Mucosa of descending colon (tissue), 3 donors: ENCODE data around the gene POLR2L. TPM values are rescaled to one million over a fixed set of nuclear protein-coding genes. Genes with fewer than 3 reads are reported as not detected.

Source experiments
- ATAC-seq: fragments of 200-7000 bp; cut with Tn5 transposase; one replicate; pipeline ENCODE4 v1.9.1; 2020; ENCODE audit warnings: mild to moderate bottlenecking, moderate library complexity
- DNase-seq, 3 donors: peaks; one replicate each; pipeline ENCODE4 v3.0.0-alpha.2; 2020
- H3K36me3 ChIP-seq: fragments of 200-600 bp; one replicate; pipeline ENCODE4 v1.8.0; 2021; ENCODE audit warnings: low read depth, mild to moderate bottlenecking
- H3K4me1 ChIP-seq: fragments of 200-600 bp; one replicate; pipeline ENCODE4 v1.8.0; 2021; ENCODE audit warnings: low read depth, mild to moderate bottlenecking
- H3K4me3 ChIP-seq: fragments of 200-600 bp; one replicate; pipeline ENCODE4 v1.8.0; 2021; ENCODE audit warnings: mild to moderate bottlenecking
- H3K9me3 ChIP-seq: fragments of 200-600 bp; one replicate; pipeline ENCODE4 v1.8.0; 2021; ENCODE audit warnings: mild to moderate bottlenecking
- intact Hi-C, 2 donors: fragments of 100-400 bp; cut with DNase I in 1 of 2; cut with micrococcal nuclease in 1 of 2; formaldehyde crosslinking; loops; one replicate each; pipeline versions ENCODE4 v1.11.0 to v1.11.1; 2022; cut with DNase I, micrococcal nuclease
- total RNA-seq, 3 donors: library from RNA; stranded (reverse); fragmentation: NEBNext Ultra II Directional in 2 of 3; extraction: Animal tissue kit (Norgen Biotek cat#: 25700) in 2 of 3; gene quantifications; one replicate each; pipeline versions ENCODE4 v1.2.1 to v1.2.4, GENCODE V29; 2021 to 2023
- TF ChIP-seq, protein P1 (sequence below): fragments of 200-600 bp; IDR thresholded peaks from one replicate; pipeline ENCODE4 v1.8.0; 2022; ENCODE audit warnings: antibody characterized with exemption, mild to moderate bottlenecking
- donor health status: DM: no; HTN: no; CAD: no; lungs with moderate emphysema.
- donor health status: DM: no; HTN: no; CAD: no.
- donor health status: DM: no; HTN: yes; CAD: no.

The POLR2L gene
- total RNA-seq, 3 donors from 2014 or later, result 67.1 to 86.8 (median 82.1) TPM

DNA sequence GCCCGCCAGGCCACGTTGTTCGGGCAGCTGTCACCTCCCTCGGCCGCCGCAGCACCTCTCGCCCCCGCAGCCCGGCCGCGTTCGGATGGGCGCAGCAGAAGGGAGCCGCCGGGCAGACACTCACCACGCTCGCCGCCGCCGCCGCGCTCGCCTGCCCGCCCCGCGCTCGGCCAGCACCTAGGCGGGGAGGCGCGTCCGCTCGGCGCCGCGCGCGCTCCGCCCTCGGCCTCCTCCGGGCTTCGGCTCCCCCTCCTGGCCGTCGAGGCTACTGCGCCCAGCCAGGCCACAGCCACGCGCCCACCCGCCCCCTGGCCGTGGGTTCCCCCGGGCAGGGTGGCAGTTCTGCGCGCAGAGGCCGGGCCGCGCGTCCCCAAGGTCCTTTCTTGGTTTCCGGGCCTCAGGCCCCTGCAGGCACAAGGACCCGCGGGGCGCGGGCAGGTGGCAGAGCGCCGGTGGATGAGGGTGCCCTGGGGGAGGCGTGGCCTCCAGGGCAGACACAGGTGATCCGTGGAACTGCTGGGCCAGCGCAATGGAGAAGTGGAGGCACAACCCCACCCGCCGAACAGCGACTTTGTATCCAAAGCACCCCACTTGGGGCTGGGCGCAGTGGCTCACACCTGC lies 44.1 kb downstream of the POLR2L start, which contains the start of gene SLC25A22:
SLC25A22 (minus strand) TSS at position 189 of the 621 bp plus-strand sequence. CDS start 3,275 bp downstream, outside the sequence.
- Histone ChIP-seq H3K9me3 (no peaks in the 10 kb centered on the region), H3K4me3 (peak within 1 kb of the TSS; percentile 51), H3K36me3 (no peaks in the 10 kb centered on the region), H3K4me1 (peaks cover 27% of the 10 kb centered on the region)
- DNase-seq, result peak; percentile 85 to 90 (median 87)
- TF ChIP-seq, protein P1, sequence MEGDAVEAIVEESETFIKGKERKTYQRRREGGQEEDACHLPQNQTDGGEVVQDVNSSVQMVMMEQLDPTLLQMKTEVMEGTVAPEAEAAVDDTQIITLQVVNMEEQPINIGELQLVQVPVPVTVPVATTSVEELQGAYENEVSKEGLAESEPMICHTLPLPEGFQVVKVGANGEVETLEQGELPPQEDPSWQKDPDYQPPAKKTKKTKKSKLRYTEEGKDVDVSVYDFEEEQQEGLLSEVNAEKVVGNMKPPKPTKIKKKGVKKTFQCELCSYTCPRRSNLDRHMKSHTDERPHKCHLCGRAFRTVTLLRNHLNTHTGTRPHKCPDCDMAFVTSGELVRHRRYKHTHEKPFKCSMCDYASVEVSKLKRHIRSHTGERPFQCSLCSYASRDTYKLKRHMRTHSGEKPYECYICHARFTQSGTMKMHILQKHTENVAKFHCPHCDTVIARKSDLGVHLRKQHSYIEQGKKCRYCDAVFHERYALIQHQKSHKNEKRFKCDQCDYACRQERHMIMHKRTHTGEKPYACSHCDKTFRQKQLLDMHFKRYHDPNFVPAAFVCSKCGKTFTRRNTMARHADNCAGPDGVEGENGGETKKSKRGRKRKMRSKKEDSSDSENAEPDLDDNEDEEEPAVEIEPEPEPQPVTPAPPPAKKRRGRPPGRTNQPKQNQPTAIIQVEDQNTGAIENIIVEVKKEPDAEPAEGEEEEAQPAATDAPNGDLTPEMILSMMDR, result peak; percentile 99
- intact Hi-C loops, result no loop called here
- peak; percentile 79 for ATAC-seq

GRCh38 chr11:797296-798092 lies 44.8 kb downstream of the POLR2L start:
- Histone ChIP-seq H3K9me3 (no peaks in the 10 kb centered on the region), H3K4me3 (peak overlapping the region; percentile 51), H3K36me3 (no peaks in the 10 kb centered on the region), H3K4me1 (peaks cover 27% of the 10 kb centered on the region)
- intact Hi-C loops, result no loop called here
- DNase-seq (peak; percentile 76 to 89 (median 82)), ATAC-seq (peak; percentile 54)
- TF ChIP-seq, protein P1, result no peak

DNA sequence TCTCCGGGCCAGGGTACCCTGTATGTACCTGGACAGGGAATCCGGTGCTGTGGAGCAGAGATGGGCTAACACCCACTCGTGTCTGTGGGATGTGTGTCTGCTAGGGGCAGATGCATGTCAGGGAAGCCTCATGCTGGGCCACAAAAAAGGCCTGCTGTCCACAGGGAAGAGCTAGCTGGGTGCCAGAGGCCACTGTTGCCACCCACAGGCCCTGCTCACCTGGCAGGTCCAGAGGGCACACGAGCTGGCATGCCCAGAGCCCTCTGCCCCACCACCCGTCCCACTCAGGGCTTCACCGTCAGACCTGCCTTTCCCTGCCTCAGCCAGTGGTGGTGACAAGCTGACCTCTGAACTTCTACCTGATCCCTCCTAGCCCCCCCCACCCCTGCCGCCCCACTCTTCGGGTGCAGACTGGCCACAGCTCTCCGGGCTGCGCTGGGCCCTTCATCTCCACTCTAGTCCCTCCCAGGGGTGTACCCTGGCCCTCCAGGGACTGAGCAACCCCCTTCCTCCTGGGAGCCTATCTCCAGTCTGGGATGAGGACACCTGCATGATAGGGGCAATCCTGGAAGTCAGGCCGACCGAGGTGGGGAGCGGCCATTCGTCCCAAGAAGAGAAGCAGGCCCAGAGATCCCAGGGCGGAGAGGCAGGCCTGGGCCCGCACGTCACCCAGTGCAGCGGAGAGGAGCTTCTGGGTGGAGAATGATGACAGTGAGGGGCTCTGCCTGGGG lies 45.6 kb downstream of the POLR2L start:
- Histone ChIP-seq H3K9me3 (no peaks in the 10 kb centered on the region), H3K36me3 (no peaks in the 10 kb centered on the region), H3K4me3 (no peak overlapping the region), H3K4me1 (peaks cover 27% of the 10 kb centered on the region)
- DNase-seq (peak in 2 of 3 donors; percentile 36 to 59), ATAC-seq (peak; percentile 13)
- intact Hi-C loops, result no loop called here
- TF ChIP-seq, protein P1, result no peak

DNA sequence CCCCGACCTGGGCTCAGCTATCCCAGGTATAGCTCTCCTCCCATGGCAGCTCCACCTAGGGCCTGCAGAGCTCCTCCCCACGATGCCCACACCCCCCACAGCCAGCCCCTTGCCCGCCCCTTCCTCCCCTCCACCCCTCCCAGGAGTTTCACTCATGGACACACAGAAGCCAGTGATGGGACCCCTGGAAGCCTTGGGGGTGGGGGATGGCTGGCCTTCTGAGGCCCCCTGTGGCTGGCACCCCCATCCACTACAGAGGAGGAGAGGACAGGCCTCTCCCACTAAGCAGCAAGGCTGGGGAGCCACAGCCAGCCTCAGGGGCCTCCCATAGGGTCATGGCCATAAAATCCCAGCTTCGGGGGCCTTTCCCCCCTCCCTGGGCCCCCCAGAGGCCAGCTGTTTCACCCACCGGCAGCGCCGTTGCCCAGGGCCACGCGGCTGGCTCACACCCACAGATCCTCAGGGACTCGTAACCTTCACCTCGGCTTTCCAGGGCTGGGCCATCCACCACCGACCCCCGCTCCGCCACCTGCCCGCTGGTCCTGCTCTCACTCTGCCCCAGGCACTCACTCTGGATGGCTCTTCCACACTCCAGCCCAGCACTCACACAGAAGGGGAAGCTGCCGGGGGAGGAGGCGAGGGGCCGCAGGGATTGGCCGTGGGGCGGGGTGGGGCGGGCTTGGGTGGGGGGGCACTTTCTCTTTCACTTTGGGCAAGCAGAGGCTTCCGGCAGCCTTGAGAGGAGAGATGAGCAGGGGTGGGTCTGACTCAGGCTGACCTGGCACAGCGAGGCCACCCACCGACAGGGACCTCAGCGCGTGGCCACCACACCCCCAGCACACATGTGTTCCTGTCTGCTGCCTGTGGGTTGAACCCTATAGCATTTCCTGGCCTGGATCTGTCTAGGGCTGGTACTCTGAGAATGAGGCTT lies 46.4 kb downstream of the POLR2L start:
- Histone ChIP-seq H3K4me3 (peak overlapping the region; percentile 28), H3K9me3 (no peaks in the 10 kb centered on the region), H3K36me3 (no peaks in the 10 kb centered on the region), H3K4me1 (peaks cover 27% of the 10 kb centered on the region)
- intact Hi-C loops, result no loop called here
- DNase-seq (peak; percentile 73 to 86 (median 82)), ATAC-seq (peak; percentile 55)
- TF ChIP-seq, protein P1, result no peak
